GM12878 (cell line): ENCODE results near the gene NEUROD1. TPM values are rescaled to one million over a fixed set of nuclear protein-coding genes. Genes with fewer than 3 reads are reported as not detected.

ENCODE experiments used
- ATAC-seq: fragments of 200-7000 bp; cut with Tn5 transposase; 3 replicates; pipeline ENCODE4 v1.9.1; 2020; ENCODE audit warnings: mild to moderate bottlenecking, moderate library complexity
- BruUV-seq: library from RNA; stranded (reverse); fragments of 400-500 nt; replicated peaks from 2 replicates; lab custom pipeline; 2021; lab: Mats Ljungman, UMichigan
- CTCF ChIA-PET: fragments of 300-600 bp; sonication (Branson Sonifier 250); formaldehyde crosslinking; extraction: SDS; loops from one replicate; lab custom pipeline; 2021; ENCODE audit warnings: inconsistent platforms; lab: Yijun Ruan, JAX
- POLR2A ChIA-PET: fragments of 350-600 bp; formaldehyde crosslinking; extraction: SDS; loops from one replicate; lab custom pipeline; 2021; ENCODE audit warnings: inconsistent platforms; lab: Charles Lee
- RAD21 ChIA-PET: fragments of 300-600 bp; sonication (Branson Sonifier 250); formaldehyde crosslinking; loops from one replicate; lab custom pipeline; 2023; ENCODE audit warnings: antibody characterized with exemption; ENCODE audit not compliant: unreplicated experiment; lab: Charles Lee
- SMC1A ChIA-PET: fragments of 300-600 bp; sonication (Branson Sonifier 250); formaldehyde crosslinking; loops from one replicate; lab custom pipeline; 2023; ENCODE audit not compliant: unreplicated experiment, uncharacterized antibody; lab: Charles Lee
- DNase-seq: peaks from one replicate; pipeline ENCODE4 v3.0.0-alpha.2; 2011; ENCODE audit warnings: low read depth, low spot score
- FAIRE-seq: peaks from 3 replicates; lab custom pipeline; 2011; peaks lifted over from hg19 to GRCh38; lab: Jason Lieb, UNC
- H2AFZ ChIP-seq: 2 replicates; pipeline ENCODE4 v1.6.0; 2011; ENCODE audit warnings: low read depth, low read length, control low read depth; ENCODE audit not compliant: control insufficient read depth
- H3K27ac ChIP-seq: 2 replicates; pipeline ENCODE4 v1.5.1; 2011; ENCODE audit warnings: control low read depth; ENCODE audit not compliant: control insufficient read depth, insufficient read depth
- H3K27me3 ChIP-seq, 2 experiments: replicated peaks in 1 of 2; 2 replicates each; pipeline versions ENCODE4 v1.6.0 to v1.6.1; 2011; ENCODE audit warnings: low read length in 1 of 2; ENCODE audit not compliant: control insufficient read depth in 2 of 2, insufficient read depth in 2 of 2
- H3K36me3 ChIP-seq, 2 experiments: 2 replicates each; pipeline ENCODE4 v1.5.1; 2011; ENCODE audit warnings: low read length in 1 of 2; ENCODE audit not compliant: control insufficient read depth in 2 of 2, insufficient read depth in 2 of 2
- H3K4me1 ChIP-seq: 2 replicates; pipeline ENCODE4 v1.6.1; 2011; ENCODE audit warnings: mild to moderate bottlenecking, low read length, moderate library complexity, mixed read lengths; ENCODE audit not compliant: control insufficient read depth, insufficient read depth
- H3K4me2 ChIP-seq: 2 replicates; pipeline ENCODE4 v1.6.0; 2011; ENCODE audit warnings: control low read depth; ENCODE audit not compliant: control insufficient read depth, insufficient read depth
- H3K4me3 ChIP-seq: fragments of 200-600 bp; sonication (generic); 2 replicates; pipeline ENCODE4 v1.5.1; 2016
- H3K79me2 ChIP-seq: 2 replicates; pipeline ENCODE4 v1.6.0; 2011; ENCODE audit warnings: low read length; ENCODE audit not compliant: control insufficient read depth, insufficient read depth
- H3K9ac ChIP-seq: 2 replicates; pipeline ENCODE4 v1.8.0; 2011; ENCODE audit warnings: low read length, control low read depth, mixed read lengths; ENCODE audit not compliant: control insufficient read depth, insufficient read depth
- H3K9me3 ChIP-seq: replicated peaks from 3 replicates; pipeline ENCODE4 v1.5.1; 2011; ENCODE audit warnings: mild to moderate bottlenecking, low read length; ENCODE audit not compliant: control insufficient read depth, insufficient read depth
- H4K20me1 ChIP-seq: 2 replicates; pipeline ENCODE4 v1.6.0; 2011; ENCODE audit not compliant: control insufficient read depth, insufficient read depth
- ATF3 ChIP-seq: IDR thresholded peaks from 2 replicates; pipeline ENCODE4 v1.6.1; 2011; ENCODE audit warnings: low read depth, mild to moderate bottlenecking, low read length, moderate library complexity, borderline replicate concordance; ENCODE audit errors: extremely low read depth
- CBX3 ChIP-seq: fragments of 200-600 bp; sonication (generic); IDR thresholded peaks from 2 replicates; pipeline ENCODE4 v1.6.1; 2016; ENCODE audit warnings: low read depth, borderline replicate concordance
- CEBPZ ChIP-seq: fragments of 150-350 bp; IDR thresholded peaks from 2 replicates; pipeline ENCODE4 v1.6.1; 2016; ENCODE audit warnings: low read depth, low read length
- DPF2 ChIP-seq: fragments of 450-650 bp; IDR thresholded peaks from 2 replicates; pipeline ENCODE4 v1.6.1; 2017; ENCODE audit warnings: mild to moderate bottlenecking
- FOS ChIP-seq: IDR thresholded peaks from 3 replicates; pipeline ENCODE4 v1.6.1; 2011; ENCODE audit warnings: borderline replicate concordance; ENCODE audit not compliant: insufficient read length; ENCODE audit errors: extremely low read depth
- HDAC2 ChIP-seq: fragments of 200-600 bp; sonication (generic); IDR thresholded peaks from 2 replicates; pipeline ENCODE4 v1.6.1; 2017
- IKZF1 ChIP-seq: fragments of 450-650 bp; conservative IDR thresholded peaks from 2 replicates; pipeline ENCODE4 v1.6.1; 2017; ENCODE audit warnings: antibody characterized with exemption, mild to moderate bottlenecking
- NFYB ChIP-seq: IDR thresholded peaks from 2 replicates; pipeline ENCODE4 v1.6.1; 2011; ENCODE audit warnings: low read depth, mild to moderate bottlenecking, low read length, improper control_type of control experiment, moderate library complexity; ENCODE audit not compliant: insufficient read depth
- PAX5 ChIP-seq: IDR thresholded peaks from 2 replicates; pipeline ENCODE4 v1.6.1; 2011; ENCODE audit warnings: low read depth, low read length, borderline replicate concordance
- RCOR1 ChIP-seq: conservative IDR thresholded peaks from 2 replicates; pipeline ENCODE4 v1.6.1; 2012; ENCODE audit warnings: low read depth, low read length, improper control_type of control experiment
- RELB ChIP-seq: fragments of 450-650 bp; IDR thresholded peaks from 2 replicates; pipeline ENCODE4 v1.6.1; 2017; ENCODE audit warnings: low read depth, mild to moderate bottlenecking, moderate library complexity
- SMAD1 ChIP-seq: fragments of 450-650 bp; IDR thresholded peaks from 2 replicates; pipeline ENCODE4 v1.6.1; 2018; ENCODE audit warnings: mild to moderate bottlenecking, low read depth; ENCODE audit not compliant: partially characterized antibody
- STAT3 ChIP-seq: IDR thresholded peaks from 2 replicates; pipeline ENCODE4 v1.6.1; 2011; ENCODE audit warnings: low read depth, low read length, improper control_type of control experiment
- TARDBP ChIP-seq: IDR thresholded peaks from 2 replicates; pipeline ENCODE4 v1.6.1; 2016; ENCODE audit warnings: borderline replicate concordance
- WRNIP1 ChIP-seq: IDR thresholded peaks from 2 replicates; pipeline ENCODE4 v1.6.1; 2011; ENCODE audit warnings: low read depth, low read length, improper control_type of control experiment, borderline replicate concordance
- ZNF24 ChIP-seq: fragments of 450-650 bp; IDR thresholded peaks from 2 replicates; pipeline ENCODE4 v1.6.1; 2017; ENCODE audit warnings: antibody characterized with exemption, mild to moderate bottlenecking
- WGBS: methylation state at CpG from one replicate; pipeline ENCODE4 v1.1.6; 2016; ENCODE audit warnings: low lambda C conversion rate; ENCODE audit not compliant: insufficient replicate concordance, insufficient coverage; ENCODE audit errors: missing lambda C conversion rate; 5-methylcytosine and 5-hydroxymethylcytosine counted together
- in situ Hi-C: fragments of 300-500 bp; cut with MboI; formaldehyde crosslinking; loops from 9 replicates; pipeline ENCODE4 v1.14.3; 2018; ENCODE audit warnings: mixed read lengths
- intact Hi-C: fragments of 100-400 bp; cut with micrococcal nuclease; formaldehyde crosslinking; loops from one replicate; pipeline ENCODE4 v1.14.2; 2022; ENCODE audit not compliant: unreplicated experiment
- polyA plus RNA-seq, 11 experiments: library from polyadenylated mRNA; depleted of rRNA in 4 of 11; unstranded in 6 of 11; stranded (reverse) in 5 of 11; fragments of >200 nt; fragmentation: Nextera tagmentation in 4 of 11; fragmentation: Illumina TruSeq in 1 of 11; extraction: Ambion mirVana in 4 of 11; extraction: Trizol in 1 of 11; gene quantifications; 1 replicate in 1 of 11; 2 replicates in 10 of 11; pipeline versions ENCODE4 v1.2.1 to v1.2.3, GENCODE V29; 2011 to 2016; ENCODE audit warnings: inconsistent platforms in 2 of 11, missing spikeins in 2 of 11, low read depth in 1 of 11
- total RNA-seq, 4 experiments: library from RNA; depleted of rRNA in 3 of 4; stranded (reverse); fragments of >200 nt in 3 of 4; fragmentation: Illumina TruSeq in 1 of 4; extraction: Trizol in 1 of 4; gene quantifications; 2 replicates each; pipeline versions ENCODE4 v1.2.1 to v1.2.3, GENCODE V29; 2013 to 2021
- TF ChIP-seq, protein P1 (sequence below): IDR thresholded peaks from 2 replicates; pipeline ENCODE4 v1.6.1; 2012; ENCODE audit warnings: mild to moderate bottlenecking, low read depth, low read length

The NEUROD1 gene
- total and polyA plus RNA-seq, 10 of the 15 experiments (the other 5 are each of a cell fraction or from before 2014, with no cell fraction given): not detected

- in situ Hi-C loops (no loop called here), intact Hi-C loops (no loop called here)
- H3K4me3 ChIP-seq: no peak overlapping the region
- ATAC-seq (no peak), FAIRE-seq (no peak), DNase-seq (no peak)
- ChIA-PET RAD21 (no interaction called here), CTCF (interaction anchor here (0.6 to 0.7 kb wide), 2 partner anchors 86 to 211 kb away, joined by 3 read pairs; no protein-coding TSS in a partner anchor), POLR2A (no interaction called here), SMC1A (interaction anchor here (0.6 to 1.0 kb wide), 2 partner anchors 21 to 424 kb away, joined by 3 read pairs; no protein-coding TSS in a partner anchor)
- no peak overlapping the region for H3K9ac ChIP-seq
- no peaks in the 10 kb centered on the region for H3K36me3 ChIP-seq
- no peaks in the 10 kb centered on the region for H4K20me1 ChIP-seq
- H3K79me2 ChIP-seq: no peaks in the 10 kb centered on the region
- H3K27ac ChIP-seq: no peak overlapping the region
- peaks cover 2% of the 10 kb centered on the region; the same call in 2 of the 3 replicates for H3K9me3 ChIP-seq
- no peak overlapping the region for H2AFZ ChIP-seq
- TF ChIP-seq PAX5 (no peak), CEBPZ (no peak), ZNF24 (no peak), FOS (no peak), TARDBP (no peak), ATF3 (no peak), RCOR1 (no peak), RELB (no peak), WRNIP1 (no peak), CBX3 (no peak), DPF2 (no peak), STAT3 (no peak), SMAD1 (no peak), HDAC2 (no peak), IKZF1 (no peak), NFYB (no peak)
- TF ChIP-seq, protein P1, sequence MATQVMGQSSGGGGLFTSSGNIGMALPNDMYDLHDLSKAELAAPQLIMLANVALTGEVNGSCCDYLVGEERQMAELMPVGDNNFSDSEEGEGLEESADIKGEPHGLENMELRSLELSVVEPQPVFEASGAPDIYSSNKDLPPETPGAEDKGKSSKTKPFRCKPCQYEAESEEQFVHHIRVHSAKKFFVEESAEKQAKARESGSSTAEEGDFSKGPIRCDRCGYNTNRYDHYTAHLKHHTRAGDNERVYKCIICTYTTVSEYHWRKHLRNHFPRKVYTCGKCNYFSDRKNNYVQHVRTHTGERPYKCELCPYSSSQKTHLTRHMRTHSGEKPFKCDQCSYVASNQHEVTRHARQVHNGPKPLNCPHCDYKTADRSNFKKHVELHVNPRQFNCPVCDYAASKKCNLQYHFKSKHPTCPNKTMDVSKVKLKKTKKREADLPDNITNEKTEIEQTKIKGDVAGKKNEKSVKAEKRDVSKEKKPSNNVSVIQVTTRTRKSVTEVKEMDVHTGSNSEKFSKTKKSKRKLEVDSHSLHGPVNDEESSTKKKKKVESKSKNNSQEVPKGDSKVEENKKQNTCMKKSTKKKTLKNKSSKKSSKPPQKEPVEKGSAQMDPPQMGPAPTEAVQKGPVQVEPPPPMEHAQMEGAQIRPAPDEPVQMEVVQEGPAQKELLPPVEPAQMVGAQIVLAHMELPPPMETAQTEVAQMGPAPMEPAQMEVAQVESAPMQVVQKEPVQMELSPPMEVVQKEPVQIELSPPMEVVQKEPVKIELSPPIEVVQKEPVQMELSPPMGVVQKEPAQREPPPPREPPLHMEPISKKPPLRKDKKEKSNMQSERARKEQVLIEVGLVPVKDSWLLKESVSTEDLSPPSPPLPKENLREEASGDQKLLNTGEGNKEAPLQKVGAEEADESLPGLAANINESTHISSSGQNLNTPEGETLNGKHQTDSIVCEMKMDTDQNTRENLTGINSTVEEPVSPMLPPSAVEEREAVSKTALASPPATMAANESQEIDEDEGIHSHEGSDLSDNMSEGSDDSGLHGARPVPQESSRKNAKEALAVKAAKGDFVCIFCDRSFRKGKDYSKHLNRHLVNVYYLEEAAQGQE: no peak
- WGBS: 28% methylated on average over 20 of the region's 20 CpGs
- H3K4me2 ChIP-seq: no peak overlapping the region
- H3K27me3 ChIP-seq: peaks cover 15 to 47% of the 10 kb centered on the region in 2 experiments
- H3K4me1 ChIP-seq: no peaks in the 10 kb centered on the region
- no TSS peak for BruUV-seq
Measured at GRCh38 chr2:181679544-181679979, 755 bp downstream of the NEUROD1 start.
